ENCODE results near the gene DNTT. TPM values are rescaled to one million over a fixed set of nuclear protein-coding genes. Genes with fewer than 3 reads are reported as not detected.

Gene DNTT
- polyA plus RNA-seq, 1 donor from 2014 or later: not detected

DNA sequence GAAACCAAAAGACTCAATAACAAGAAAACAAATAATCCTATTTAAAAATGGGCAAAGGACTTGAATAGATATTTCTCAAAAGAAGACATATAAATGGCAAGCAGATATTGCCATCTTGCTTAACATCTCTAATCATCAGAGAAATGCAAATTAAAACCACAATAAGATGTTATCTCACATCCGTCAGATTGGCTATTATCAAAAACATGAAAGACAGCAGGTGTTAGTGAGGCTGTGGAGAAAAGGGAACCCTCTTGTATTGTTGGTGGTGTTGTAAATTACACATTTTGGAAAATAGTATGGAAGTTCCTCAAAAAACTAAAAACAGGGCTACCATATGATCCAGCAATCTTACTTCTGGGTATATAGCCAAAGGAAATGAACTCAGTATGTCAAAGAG lies 28.9 kb downstream of the DNTT start:
- Histone ChIP-seq H3F3A (ENCODE audit: insufficient read depth, low read length, poor library complexity, severe bottlenecking) (no peaks in the 10 kb centered on the region), H3K9ac (ENCODE audit: low read length) (no peak overlapping the region), H4K20me1 (ENCODE audit: insufficient read depth) (no peaks in the 10 kb centered on the region), H3K27ac (ENCODE audit: low read length) (no peak overlapping the region), H3K9me2 (ENCODE audit: insufficient read depth, low read length) (no peaks in the 10 kb centered on the region), H2AFZ (ENCODE audit: low read depth, low read length) (no peak overlapping the region), H3K9me3 (ENCODE audit: low read length) (no peaks in the 10 kb centered on the region), H3K4me2 (ENCODE audit: low read length) (no peak overlapping the region), H3K4me3 (ENCODE audit: low read length) (no peak overlapping the region), H3K27me3 (ENCODE audit: insufficient read depth, low read depth, low read length) (no peaks in the 10 kb centered on the region), H3K36me3 (ENCODE audit: insufficient read depth, low read length) (no peaks in the 10 kb centered on the region), H3K79me2 (replicated peaks; ENCODE audit: insufficient read depth, low read length) (no peaks in the 10 kb centered on the region)
- TF ChIP-seq POLR2AphosphoS5 (IDR thresholded peaks at IDR 0.05) (no peak), EZH2 (IDR thresholded peaks at IDR 0.05; ENCODE audit: borderline replicate concordance, insufficient read depth, low read length, poor library complexity, severe bottlenecking) (no peak), MXI1 (conservative IDR thresholded peaks at IDR 0.05; ENCODE audit: poor library complexity, severe bottlenecking) (no peak), CTCF (IDR thresholded peaks at IDR 0.05; ENCODE audit: poor library complexity, severe bottlenecking) (no peak), RAD21 (conservative IDR thresholded peaks at IDR 0.05) (no peak), SMC3 (conservative IDR thresholded peaks at IDR 0.05; ENCODE audit: poor library complexity) (no peak), EP300 (conservative IDR thresholded peaks at IDR 0.05; ENCODE audit: poor library complexity, severe bottlenecking) (no peak), TAF1 (IDR thresholded peaks at IDR 0.05; ENCODE audit: low read depth) (no peak)
- TF ChIP-seq, protein P1, sequence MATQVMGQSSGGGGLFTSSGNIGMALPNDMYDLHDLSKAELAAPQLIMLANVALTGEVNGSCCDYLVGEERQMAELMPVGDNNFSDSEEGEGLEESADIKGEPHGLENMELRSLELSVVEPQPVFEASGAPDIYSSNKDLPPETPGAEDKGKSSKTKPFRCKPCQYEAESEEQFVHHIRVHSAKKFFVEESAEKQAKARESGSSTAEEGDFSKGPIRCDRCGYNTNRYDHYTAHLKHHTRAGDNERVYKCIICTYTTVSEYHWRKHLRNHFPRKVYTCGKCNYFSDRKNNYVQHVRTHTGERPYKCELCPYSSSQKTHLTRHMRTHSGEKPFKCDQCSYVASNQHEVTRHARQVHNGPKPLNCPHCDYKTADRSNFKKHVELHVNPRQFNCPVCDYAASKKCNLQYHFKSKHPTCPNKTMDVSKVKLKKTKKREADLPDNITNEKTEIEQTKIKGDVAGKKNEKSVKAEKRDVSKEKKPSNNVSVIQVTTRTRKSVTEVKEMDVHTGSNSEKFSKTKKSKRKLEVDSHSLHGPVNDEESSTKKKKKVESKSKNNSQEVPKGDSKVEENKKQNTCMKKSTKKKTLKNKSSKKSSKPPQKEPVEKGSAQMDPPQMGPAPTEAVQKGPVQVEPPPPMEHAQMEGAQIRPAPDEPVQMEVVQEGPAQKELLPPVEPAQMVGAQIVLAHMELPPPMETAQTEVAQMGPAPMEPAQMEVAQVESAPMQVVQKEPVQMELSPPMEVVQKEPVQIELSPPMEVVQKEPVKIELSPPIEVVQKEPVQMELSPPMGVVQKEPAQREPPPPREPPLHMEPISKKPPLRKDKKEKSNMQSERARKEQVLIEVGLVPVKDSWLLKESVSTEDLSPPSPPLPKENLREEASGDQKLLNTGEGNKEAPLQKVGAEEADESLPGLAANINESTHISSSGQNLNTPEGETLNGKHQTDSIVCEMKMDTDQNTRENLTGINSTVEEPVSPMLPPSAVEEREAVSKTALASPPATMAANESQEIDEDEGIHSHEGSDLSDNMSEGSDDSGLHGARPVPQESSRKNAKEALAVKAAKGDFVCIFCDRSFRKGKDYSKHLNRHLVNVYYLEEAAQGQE (IDR thresholded peaks at IDR 0.05; ENCODE audit: borderline replicate concordance): no peak

- H3K4me2 ChIP-seq (ENCODE audit: low read length): no peak overlapping the region
- H3K27ac ChIP-seq (ENCODE audit: low read length): no peak overlapping the region
- no peaks in the 10 kb centered on the region for H3K36me3 ChIP-seq (ENCODE audit: insufficient read depth, low read length)
- H3K9ac ChIP-seq (ENCODE audit: low read length): no peak overlapping the region
- no peak overlapping the region for H3K4me3 ChIP-seq (ENCODE audit: low read length)
- H3K9me3 ChIP-seq (ENCODE audit: low read length): no peaks in the 10 kb centered on the region
- H3K27me3 ChIP-seq (ENCODE audit: insufficient read depth, low read depth, low read length): no peaks in the 10 kb centered on the region
- no peaks in the 10 kb centered on the region for H3F3A ChIP-seq (ENCODE audit: insufficient read depth, low read length, poor library complexity, severe bottlenecking)
- H2AFZ ChIP-seq (ENCODE audit: low read depth, low read length): no peak overlapping the region
- no peaks in the 10 kb centered on the region for H3K79me2 ChIP-seq (replicated peaks; ENCODE audit: insufficient read depth, low read length)
- no peak for TF ChIP-seq TAF1 (IDR thresholded peaks at IDR 0.05; ENCODE audit: low read depth)
- no peak for TF ChIP-seq POLR2AphosphoS5 (IDR thresholded peaks at IDR 0.05)
- peak; percentile 49 for TF ChIP-seq RAD21 (conservative IDR thresholded peaks at IDR 0.05)
- peak; percentile 17 for TF ChIP-seq SMC3 (conservative IDR thresholded peaks at IDR 0.05; ENCODE audit: poor library complexity)
- no peak for TF ChIP-seq EZH2 (IDR thresholded peaks at IDR 0.05; ENCODE audit: borderline replicate concordance, insufficient read depth, low read length, poor library complexity, severe bottlenecking)
- TF ChIP-seq EP300 (conservative IDR thresholded peaks at IDR 0.05; ENCODE audit: poor library complexity, severe bottlenecking): no peak
- TF ChIP-seq, protein P1 (IDR thresholded peaks at IDR 0.05; ENCODE audit: borderline replicate concordance): no peak
- peak; percentile 59 for TF ChIP-seq CTCF (IDR thresholded peaks at IDR 0.05; ENCODE audit: poor library complexity, severe bottlenecking)
- TF ChIP-seq MXI1 (conservative IDR thresholded peaks at IDR 0.05; ENCODE audit: poor library complexity, severe bottlenecking): no peak
- no peaks in the 10 kb centered on the region for H3K9me2 ChIP-seq (ENCODE audit: insufficient read depth, low read length)
- H4K20me1 ChIP-seq (ENCODE audit: insufficient read depth): no peaks in the 10 kb centered on the region
These were observed 30.6 kb downstream of the DNTT start for GRCh38 chr10:96334616-96335526.
